Smooth muscle cell (in vitro differentiated cells): ENCODE data around the gene LMX1A. TPM values are rescaled to one million over a fixed set of nuclear protein-coding genes. Genes with fewer than 3 reads are reported as not detected.

Experiments used
- DNase-seq: peaks from one replicate; lab custom pipeline; 2025; ENCODE audit not compliant: unreplicated experiment; lab: John Stamatoyannopoulos, UW
- H2AFZ ChIP-seq: fragments of 200-600 bp; sonication (generic); 2 replicates; pipeline ENCODE4 v1.6.0; 2016; ENCODE audit warnings: antibody characterized with exemption, low read depth, mild to moderate bottlenecking
- H3F3A ChIP-seq: fragments of 200-600 bp; sonication (generic); 2 replicates; pipeline ENCODE4 v1.6.0; 2017; ENCODE audit warnings: antibody characterized with exemption, low read depth
- H3K27ac ChIP-seq: fragments of 200-600 bp; sonication (generic); 2 replicates; pipeline ENCODE4 v1.5.1; 2016; ENCODE audit warnings: low read depth, mild to moderate bottlenecking
- H3K27me3 ChIP-seq: fragments of 200-600 bp; sonication (generic); 2 replicates; pipeline ENCODE4 v1.6.1; 2016; ENCODE audit warnings: low read depth, mild to moderate bottlenecking
- H3K36me3 ChIP-seq: fragments of 200-600 bp; sonication (generic); 2 replicates; pipeline ENCODE4 v1.5.1; 2016; ENCODE audit warnings: low read depth
- H3K4me1 ChIP-seq: fragments of 200-600 bp; sonication (generic); 2 replicates; pipeline ENCODE4 v1.5.1; 2016; ENCODE audit warnings: low read depth
- H3K4me2 ChIP-seq: fragments of 200-600 bp; sonication (generic); 2 replicates; pipeline ENCODE4 v1.6.0; 2016; ENCODE audit warnings: mild to moderate bottlenecking
- H3K4me3 ChIP-seq: fragments of 200-600 bp; sonication (generic); 2 replicates; pipeline ENCODE4 v1.5.1; 2016; ENCODE audit warnings: mild to moderate bottlenecking
- H3K79me2 ChIP-seq: fragments of 200-600 bp; sonication (generic); 2 replicates; pipeline ENCODE4 v1.6.0; 2016; ENCODE audit warnings: low read depth, mild to moderate bottlenecking
- H3K9ac ChIP-seq: fragments of 200-600 bp; sonication (generic); 2 replicates; pipeline ENCODE4 v1.6.0; 2016; ENCODE audit warnings: low read depth
- H3K9me3 ChIP-seq: fragments of 200-600 bp; sonication (generic); replicated peaks from 2 replicates; pipeline ENCODE4 v1.5.1; 2016; ENCODE audit warnings: low read depth
- H4K20me1 ChIP-seq: fragments of 200-600 bp; sonication (generic); 2 replicates; pipeline ENCODE4 v1.6.0; 2016; ENCODE audit warnings: low read depth
- CTCF ChIP-seq: fragments of 200-600 bp; sonication (generic); IDR thresholded peaks from 2 replicates; pipeline ENCODE4 v1.5.1; 2017; ENCODE audit warnings: borderline replicate concordance, mild to moderate bottlenecking, antibody characterized with exemption; ENCODE audit not compliant: insufficient read depth, poor library complexity, severe bottlenecking
- WGBS: methylation state at CpG from one replicate; pipeline ENCODE4 v1.1.7; 2016; ENCODE audit warnings: low lambda C conversion rate; 5-methylcytosine and 5-hydroxymethylcytosine counted together
- polyA plus RNA-seq: library from polyadenylated mRNA; unstranded; fragments of >200 nt; fragmentation: Nextera tagmentation; extraction: Ambion mirVana; gene quantifications from 2 replicates; pipeline ENCODE4 v1.2.1, GENCODE V29; 2016
- total RNA-seq: library from RNA; depleted of rRNA; stranded (reverse); fragments of >200 nt; gene quantifications from 2 replicates; pipeline ENCODE4 v1.2.3, GENCODE V29; 2014

LMX1A gene
- total and polyA plus RNA-seq, 2 experiments from 2014 or later = not detected

- no peak for DNase-seq
- Histone ChIP-seq H2AFZ (no peak overlapping the region), H3K4me2 (no peak overlapping the region), H4K20me1 (no peaks in the 10 kb centered on the region), H3K9ac (no peak overlapping the region), H3K9me3 (no peaks in the 10 kb centered on the region), H3F3A (no peaks in the 10 kb centered on the region), H3K4me1 (peaks cover 15% of the 10 kb centered on the region), H3K27ac (no peak overlapping the region), H3K79me2 (no peaks in the 10 kb centered on the region), H3K4me3 (no peak overlapping the region), H3K27me3 (peaks cover 4% of the 10 kb centered on the region), H3K36me3 (no peaks in the 10 kb centered on the region)
- WGBS = 45% methylated on average over 10 of the region's 10 CpGs
- no peak for TF ChIP-seq CTCF
These were observed 72.1 kb downstream of the LMX1A start for GRCh38 chr1:165284454-165284853.

GRCh38 chr1:165281207-165281901 is 75.2 kb downstream of the LMX1A start:
- no peak for TF ChIP-seq CTCF
- Histone ChIP-seq H3K27me3 (peaks cover 4% of the 10 kb centered on the region), H3F3A (no peaks in the 10 kb centered on the region), H2AFZ (no peak overlapping the region), H4K20me1 (no peaks in the 10 kb centered on the region), H3K4me1 (peaks cover 5% of the 10 kb centered on the region), H3K4me2 (no peak overlapping the region), H3K9me3 (no peaks in the 10 kb centered on the region), H3K36me3 (no peaks in the 10 kb centered on the region), H3K4me3 (no peak overlapping the region), H3K79me2 (no peaks in the 10 kb centered on the region), H3K27ac (no peak overlapping the region), H3K9ac (no peak overlapping the region)
- WGBS = 82% methylated on average over 3 of the region's 3 CpGs
- no peak for DNase-seq

GRCh38 chr1:165279882-165280281 is 76.6 kb downstream of the LMX1A start:
- no peak for TF ChIP-seq CTCF
- H3F3A ChIP-seq = no peaks in the 10 kb centered on the region
- peaks cover 4% of the 10 kb centered on the region for H3K27me3 ChIP-seq
- H3K9me3 ChIP-seq = no peaks in the 10 kb centered on the region
- DNase-seq = no peak
- no peak overlapping the region for H3K9ac ChIP-seq
- H3K4me3 ChIP-seq = no peak overlapping the region
- H3K79me2 ChIP-seq = no peaks in the 10 kb centered on the region
- H3K27ac ChIP-seq = no peak overlapping the region
- WGBS = 59% methylated on average over 9 of the region's 9 CpGs
- H3K36me3 ChIP-seq = no peaks in the 10 kb centered on the region
- H2AFZ ChIP-seq = no peak overlapping the region
- H3K4me1 ChIP-seq = peaks cover 19% of the 10 kb centered on the region
- H4K20me1 ChIP-seq = no peaks in the 10 kb centered on the region
- no peak overlapping the region for H3K4me2 ChIP-seq

GRCh38 chr1:165276314-165276713 is 80.2 kb downstream of the LMX1A start:
- 55% methylated on average over 2 of the region's 2 CpGs for WGBS

More at GRCh38 chr1:165276314-165276713, 80.2 kb downstream of the LMX1A start:
- Histone ChIP-seq H3K4me1 (peaks cover 20% of the 10 kb centered on the region), H3K36me3 (no peaks in the 10 kb centered on the region), H3K4me3 (no peak overlapping the region), H3F3A (no peaks in the 10 kb centered on the region), H3K9ac (no peak overlapping the region), H4K20me1 (no peaks in the 10 kb centered on the region), H3K4me2 (no peak overlapping the region), H3K79me2 (no peaks in the 10 kb centered on the region), H3K27me3 (no peaks in the 10 kb centered on the region), H2AFZ (no peak overlapping the region), H3K27ac (no peak overlapping the region), H3K9me3 (no peaks in the 10 kb centered on the region)
- no peak for DNase-seq
- no peak for TF ChIP-seq CTCF
